ENCODE data around the gene EFTUD2.

DNA sequence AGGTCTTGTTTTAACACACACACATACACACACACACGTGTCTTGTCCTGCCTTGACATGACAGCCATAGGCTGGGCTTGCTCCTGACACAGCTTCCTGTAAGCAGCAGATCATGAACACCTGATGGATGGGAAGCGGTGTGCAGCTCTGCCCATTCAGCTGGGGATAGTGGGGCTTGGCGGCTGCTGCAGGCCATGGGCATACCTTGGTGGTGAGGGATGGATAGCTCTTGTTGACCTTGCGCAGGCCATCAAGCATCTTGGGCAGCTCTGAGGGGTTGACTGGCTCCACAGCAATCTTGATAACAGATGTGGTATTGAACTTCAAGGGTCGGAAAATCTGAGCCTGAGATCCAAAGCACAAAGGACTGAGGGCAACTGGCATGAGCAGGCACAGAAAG lies 39.5 kb downstream of the EFTUD2 start:
- TF ChIP-seq POLR2A (IDR thresholded peaks at IDR 0.05; ENCODE audit: low read depth, low read length) (no peak), TAF1 (IDR thresholded peaks at IDR 0.05; ENCODE audit: borderline replicate concordance, low read depth, low read length) (no peak), POLR2AphosphoS5 (IDR thresholded peaks at IDR 0.05; ENCODE audit: low read depth, low read length) (no peak)
